ENCODE data around the gene TLL1. TPM values are rescaled to one million over a fixed set of nuclear protein-coding genes. Genes with fewer than 3 reads are reported as not detected.

The TLL1 gene
- total RNA-seq, 4 donors from 2014 or later: 0.62 to 2.3 (median 1.1) TPM

- intact Hi-C loops (cut with DNase I; ENCODE audit: low total_unique reads): loop anchor here (10.0 kb wide), 1 partner anchor 318 kb away; no protein-coding TSS in a partner anchor
- Histone ChIP-seq H3K36me3 (no peaks in the 10 kb centered on the region), H3K4me1 (no peaks in the 10 kb centered on the region), H3K4me3 (no peak overlapping the region), H3K9me3 (no peaks in the 10 kb centered on the region), H3K27ac (no peak overlapping the region), H3K27me3 (no peaks in the 10 kb centered on the region)
- in situ Hi-C loops (cut with MboI; ENCODE audit: low sequenced_read_pairs in 4 of 4): no loop called here
- ATAC-seq (no peak), DNase-seq (no peak)
- TF ChIP-seq POLR2A (IDR thresholded peaks at IDR 0.05) (no peak), CTCF (IDR thresholded peaks at IDR 0.05 in 4 of 5, conservative IDR thresholded peaks at IDR 0.05 in 1 of 5) (no peak)
These were observed 74.0 kb downstream of the TLL1 start for GRCh38 chr4:165947019-165947418.

GRCh38 chr4:165953181-165953580 is 80.1 kb downstream of the TLL1 start:
- H3K4me3 ChIP-seq: no peak overlapping the region
- H3K27me3 ChIP-seq: no peaks in the 10 kb centered on the region
- H3K4me1 ChIP-seq: no peaks in the 10 kb centered on the region
- DNase-seq (no peak), ATAC-seq (no peak)
- intact Hi-C loops (cut with DNase I; ENCODE audit: low total_unique reads) (no loop called here), in situ Hi-C loops (cut with MboI; ENCODE audit: low sequenced_read_pairs in 4 of 4) (no loop called here)
- H3K9me3 ChIP-seq: no peaks in the 10 kb centered on the region
- no peak overlapping the region for H3K27ac ChIP-seq
- no peaks in the 10 kb centered on the region for H3K36me3 ChIP-seq
- TF ChIP-seq POLR2A (IDR thresholded peaks at IDR 0.05): no peak

GRCh38 chr4:165963621-165964020 is 90.6 kb downstream of the TLL1 start:
- intact Hi-C loops (cut with DNase I; ENCODE audit: low total_unique reads) (no loop called here), in situ Hi-C loops (cut with MboI; ENCODE audit: low sequenced_read_pairs in 4 of 4) (no loop called here)
- Histone ChIP-seq H3K4me3 (no peak overlapping the region), H3K27me3 (no peaks in the 10 kb centered on the region), H3K27ac (no peak overlapping the region), H3K9me3 (no peaks in the 10 kb centered on the region), H3K36me3 (no peaks in the 10 kb centered on the region), H3K4me1 (no peaks in the 10 kb centered on the region)
- ATAC-seq (no peak), DNase-seq (no peak)
- TF ChIP-seq CTCF (IDR thresholded peaks at IDR 0.05 in 4 of 5, conservative IDR thresholded peaks at IDR 0.05 in 1 of 5) (no peak), POLR2A (IDR thresholded peaks at IDR 0.05) (no peak)

- Histone ChIP-seq H3K27ac (no peak overlapping the region), H3K27me3 (no peaks in the 10 kb centered on the region), H3K9me3 (no peaks in the 10 kb centered on the region), H3K4me3 (no peak overlapping the region), H3K36me3 (no peaks in the 10 kb centered on the region), H3K4me1 (no peaks in the 10 kb centered on the region)
- intact Hi-C loops (cut with DNase I; ENCODE audit: low total_unique reads): no loop called here
- TF ChIP-seq POLR2A (IDR thresholded peaks at IDR 0.05) (no peak), CTCF (IDR thresholded peaks at IDR 0.05 in 4 of 5, conservative IDR thresholded peaks at IDR 0.05 in 1 of 5) (no peak)
- in situ Hi-C loops (cut with MboI; ENCODE audit: low sequenced_read_pairs in 4 of 4): no loop called here
- DNase-seq (no peak), ATAC-seq (no peak)
These were observed 91.6 kb downstream of the TLL1 start for GRCh38 chr4:165964591-165964990.

DNA sequence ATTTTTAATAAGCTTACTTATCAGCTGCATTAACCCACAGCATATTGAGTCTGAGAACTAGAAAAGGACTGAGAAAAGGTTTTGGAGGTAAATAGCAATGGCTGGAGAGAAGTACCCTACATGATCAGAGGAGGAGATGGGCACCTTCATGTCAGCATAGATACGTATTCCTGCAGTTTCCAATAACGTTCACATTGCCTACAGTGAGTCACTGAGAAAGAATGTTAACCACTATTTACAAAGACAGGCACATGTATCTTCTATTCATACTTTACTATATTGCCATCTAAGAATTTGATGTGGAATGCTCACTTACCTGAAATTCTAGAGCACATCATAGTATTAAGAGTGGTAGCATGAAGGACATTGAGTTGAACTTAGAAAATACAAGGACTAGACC is 92.5 kb downstream of the TLL1 start:
- in situ Hi-C loops (cut with MboI; ENCODE audit: low sequenced_read_pairs in 4 of 4) (no loop called here), intact Hi-C loops (cut with DNase I; ENCODE audit: low total_unique reads) (no loop called here)
- no peaks in the 10 kb centered on the region for H3K27me3 ChIP-seq
- no peaks in the 10 kb centered on the region for H3K9me3 ChIP-seq
- H3K4me3 ChIP-seq: no peak overlapping the region
- TF ChIP-seq CTCF (IDR thresholded peaks at IDR 0.05 in 4 of 5, conservative IDR thresholded peaks at IDR 0.05 in 1 of 5): no peak
- TF ChIP-seq POLR2A (IDR thresholded peaks at IDR 0.05): no peak
- no peak overlapping the region for H3K27ac ChIP-seq
- DNase-seq: no peak
- ATAC-seq: no peak
- no peaks in the 10 kb centered on the region for H3K4me1 ChIP-seq
- no peaks in the 10 kb centered on the region for H3K36me3 ChIP-seq

Data from gastrocnemius medialis (tissue), 4 donors.